HG02981 (cell line): ENCODE measurements around the gene IRF4.

Experiments used
- ATAC-seq: cut with Tn5 transposase; IDR thresholded peaks from one replicate; pipeline ENCODE4 v1.9.1; 2021; ENCODE audit warnings: mild to moderate bottlenecking, moderate library complexity; ENCODE audit not compliant: unreplicated experiment

The IRF4 gene

DNA sequence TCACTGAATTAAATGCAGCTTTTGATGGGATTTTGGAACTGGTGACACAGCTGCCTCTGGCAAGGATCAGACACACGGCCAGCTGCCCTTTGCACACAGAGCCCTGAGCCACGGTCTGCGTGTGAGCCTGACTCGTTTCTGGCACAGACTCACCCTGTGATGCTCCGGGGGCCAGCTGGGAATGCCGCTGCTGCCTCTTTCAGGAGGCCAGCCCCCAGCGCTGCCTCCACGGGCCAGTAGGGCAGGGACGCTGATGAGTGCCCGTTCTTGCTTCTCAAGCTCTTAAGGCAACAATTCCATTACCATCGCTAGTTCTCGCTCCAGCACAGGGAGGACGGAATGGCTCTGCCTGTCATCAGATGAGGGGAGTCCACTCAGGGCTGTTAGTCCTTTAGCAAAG is 61.6 kb downstream of the IRF4 start:
- no peak for ATAC-seq

DNA sequence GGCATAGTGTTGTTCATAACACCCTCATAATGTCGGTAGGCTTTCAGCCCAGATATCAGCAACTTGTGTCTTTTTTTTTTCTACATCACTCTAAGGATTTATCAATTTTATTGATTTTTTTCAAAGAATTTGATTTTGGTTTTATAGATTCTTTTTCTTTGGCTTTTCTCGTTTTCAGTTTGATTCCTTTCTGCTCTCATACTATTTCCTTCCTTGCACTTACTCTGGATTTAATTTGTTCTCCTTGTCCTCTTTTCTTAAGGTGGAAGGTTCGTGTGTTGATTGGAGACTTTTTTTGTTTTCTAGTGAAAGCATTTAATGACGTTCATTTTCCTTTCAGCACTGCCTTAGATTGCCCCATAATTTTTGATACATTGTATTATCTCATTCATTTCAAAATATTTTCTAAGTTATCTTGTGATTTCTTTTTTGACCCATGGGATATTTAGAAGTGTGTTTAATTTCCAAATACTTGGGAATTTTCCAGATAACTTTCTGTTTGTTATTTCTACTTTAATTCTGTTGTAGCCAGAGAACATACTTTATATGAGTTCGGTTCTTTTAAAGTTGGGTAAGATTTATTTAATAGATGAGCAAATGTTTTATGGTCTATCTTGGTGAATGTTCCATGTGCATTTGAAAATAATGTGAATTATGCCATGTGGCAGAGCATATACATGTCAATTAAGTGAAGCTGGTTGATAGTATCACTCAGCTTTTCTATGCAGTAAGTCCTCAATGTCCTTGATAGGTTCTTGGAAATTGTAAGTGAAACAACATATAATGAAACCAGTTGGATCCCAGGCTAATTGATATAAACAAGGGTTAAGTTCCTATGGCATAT is 62.8 kb downstream of the IRF4 start:
- ATAC-seq: no peak

DNA sequence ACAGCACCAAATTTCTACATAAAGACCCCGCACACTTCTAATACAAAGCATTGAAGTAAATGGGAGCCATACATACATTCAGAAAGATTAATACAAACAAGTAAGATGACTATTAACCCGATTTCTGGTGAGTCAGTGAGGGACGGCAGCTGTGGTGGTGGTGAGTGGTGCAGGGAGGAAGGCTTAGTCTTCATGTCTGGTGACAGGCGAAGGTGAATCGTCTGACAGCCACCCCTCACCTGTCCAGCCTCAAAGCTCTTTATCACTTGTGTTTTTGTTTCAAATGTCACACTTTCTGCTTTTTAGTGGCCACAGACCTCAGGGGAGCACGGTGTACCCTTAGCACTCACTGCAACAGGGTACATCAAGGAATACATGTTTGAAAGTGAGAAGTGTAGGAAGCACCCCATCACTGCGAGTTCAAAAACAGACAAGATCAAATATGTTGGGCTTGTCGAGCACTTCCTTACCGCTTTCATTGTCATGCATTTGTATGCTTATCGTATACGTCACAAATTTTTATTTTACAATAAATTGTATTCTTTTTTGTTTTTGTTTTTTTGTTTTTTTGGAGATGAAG is 63.5 kb downstream of the IRF4 start:
- ATAC-seq: no peak

DNA sequence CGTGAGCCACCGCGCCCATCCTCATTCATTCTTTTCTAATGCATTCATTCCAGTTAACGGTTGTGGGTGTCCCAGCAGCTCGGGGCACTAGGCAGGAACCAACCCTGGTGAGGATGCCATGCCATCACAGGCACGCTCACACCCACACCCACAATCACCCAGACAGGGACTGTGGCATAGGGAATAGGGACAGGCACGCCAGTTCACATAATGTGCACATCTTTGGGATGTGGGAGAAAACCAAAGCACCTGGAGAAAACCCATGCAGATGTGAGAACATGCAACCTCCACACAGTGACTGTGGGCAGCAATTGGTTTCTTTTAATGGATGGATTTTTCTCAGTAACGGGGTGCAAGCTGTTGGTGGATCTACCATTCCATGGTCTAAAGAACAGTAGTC is 64.3 kb downstream of the IRF4 start:
- ATAC-seq: no peak

DNA sequence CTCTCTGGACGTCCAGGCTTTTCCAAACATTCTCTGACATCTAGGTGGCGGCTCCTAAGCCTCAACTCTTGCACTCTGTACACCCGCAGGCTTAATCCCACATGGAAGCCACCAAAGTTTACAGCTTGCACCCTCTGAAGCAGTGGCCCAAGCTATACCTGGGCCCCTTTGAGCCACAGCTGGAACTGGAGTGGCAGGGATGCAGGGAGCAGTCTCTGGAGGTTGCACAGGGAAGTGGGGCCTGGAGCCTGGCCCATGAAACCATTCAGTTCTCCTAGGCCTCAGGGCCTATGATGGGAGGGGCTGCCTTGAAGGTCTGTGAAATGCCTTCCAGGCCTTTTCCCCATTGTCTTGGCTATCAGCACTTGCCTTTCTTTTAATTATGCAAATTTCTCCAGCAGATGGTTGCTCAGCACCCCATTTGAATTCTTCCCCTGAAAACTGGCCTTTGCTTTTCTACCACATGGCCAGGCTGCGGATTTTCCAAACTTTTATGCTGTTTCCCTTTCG is 64.9 kb downstream of the IRF4 start:
- no peak for ATAC-seq

DNA sequence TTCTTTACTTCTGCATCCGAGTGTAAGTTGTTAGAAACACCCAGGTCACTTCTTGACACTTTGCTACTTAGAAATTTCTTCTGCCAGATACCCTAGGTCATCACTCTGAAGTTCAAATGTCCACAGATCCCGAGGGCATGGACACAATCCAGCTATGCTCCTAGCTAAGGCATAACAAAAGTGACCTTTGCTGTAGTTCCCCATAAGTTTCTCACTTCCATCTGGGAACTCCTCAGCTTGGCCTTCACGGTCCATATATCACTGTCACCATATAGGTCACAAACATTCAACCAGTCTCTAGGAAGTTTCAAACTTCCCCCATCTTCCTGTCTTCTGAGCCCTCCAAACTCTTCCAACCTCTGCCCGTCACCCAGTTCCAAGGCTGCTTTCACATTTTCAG is 65.3 kb downstream of the IRF4 start:
- no peak for ATAC-seq
